MCF 10A (cell line): ENCODE measurements around the gene MYOF. TPM values are rescaled to one million over a fixed set of nuclear protein-coding genes. Genes with fewer than 3 reads are reported as not detected.

Source experiments
- BruUV-seq: library from RNA; stranded (reverse); fragments of 400-500 nt; replicated peaks from 2 replicates; lab custom pipeline; 2021; lab: Mats Ljungman, UMichigan
- CTCF ChIA-PET: fragments of 300-600 bp; sonication (Branson Sonifier 250); formaldehyde crosslinking; extraction: SDS; loops from one replicate; lab custom pipeline; 2021; ENCODE audit warnings: antibody characterized with exemption, inconsistent platforms; lab: Yijun Ruan, JAX
- POLR2A ChIA-PET: fragments of 300-600, 350-650 bp; sonication (Branson Sonifier 250); formaldehyde crosslinking; extraction: SDS; loops from one replicate; lab custom pipeline; 2020; ENCODE audit warnings: antibody characterized with exemption, inconsistent platforms; lab: Yijun Ruan, JAX
- DNase-seq: peaks from one replicate; pipeline ENCODE4 v3.0.0-alpha.2; 2018; ENCODE audit not compliant: unreplicated experiment
- H3K27ac Mint-ChIP-seq: one replicate; pipeline ENCODE4 v1.8.0; 2022; ENCODE audit warnings: mild to moderate bottlenecking, low read depth, mixed read lengths; ENCODE audit not compliant: unreplicated experiment
- H3K27me3 Mint-ChIP-seq: one replicate; pipeline ENCODE4 v1.8.0; 2022; ENCODE audit warnings: mixed read lengths; ENCODE audit not compliant: insufficient read depth, unreplicated experiment
- H3K36me3 Mint-ChIP-seq: one replicate; pipeline ENCODE4 v1.8.0; 2022; ENCODE audit warnings: mild to moderate bottlenecking, moderate library complexity, mixed read lengths; ENCODE audit not compliant: insufficient read depth, unreplicated experiment
- H3K4me1 Mint-ChIP-seq: one replicate; pipeline ENCODE4 v1.8.0; 2022; ENCODE audit warnings: mixed read lengths; ENCODE audit not compliant: insufficient read depth, unreplicated experiment
- H3K4me3 Mint-ChIP-seq: one replicate; pipeline ENCODE4 v1.8.0; 2022; ENCODE audit warnings: mild to moderate bottlenecking, moderate library complexity, mixed read lengths; ENCODE audit not compliant: unreplicated experiment
- H3K9me3 Mint-ChIP-seq: one replicate; pipeline ENCODE4 v1.8.0; 2022; ENCODE audit warnings: mixed read lengths; ENCODE audit not compliant: unreplicated experiment
- intact Hi-C: fragments of 100-400 bp; cut with micrococcal nuclease; formaldehyde crosslinking; loops from 2 replicates; pipeline ENCODE4 v1.14.1; 2022
- total RNA-seq: library from RNA; stranded (reverse); gene quantifications from 2 replicates; pipeline ENCODE4 v1.2.3, GENCODE V29; 2022
- TF ChIP-seq, protein P1 (sequence below): fragments of 200-600 bp; IDR thresholded peaks from one replicate; pipeline ENCODE4 v1.8.0; 2022; ENCODE audit warnings: antibody characterized with exemption, mild to moderate bottlenecking; ENCODE audit not compliant: unreplicated experiment

The MYOF gene
- total RNA-seq, 1 experiment from 2014 or later = 167 TPM

DNA sequence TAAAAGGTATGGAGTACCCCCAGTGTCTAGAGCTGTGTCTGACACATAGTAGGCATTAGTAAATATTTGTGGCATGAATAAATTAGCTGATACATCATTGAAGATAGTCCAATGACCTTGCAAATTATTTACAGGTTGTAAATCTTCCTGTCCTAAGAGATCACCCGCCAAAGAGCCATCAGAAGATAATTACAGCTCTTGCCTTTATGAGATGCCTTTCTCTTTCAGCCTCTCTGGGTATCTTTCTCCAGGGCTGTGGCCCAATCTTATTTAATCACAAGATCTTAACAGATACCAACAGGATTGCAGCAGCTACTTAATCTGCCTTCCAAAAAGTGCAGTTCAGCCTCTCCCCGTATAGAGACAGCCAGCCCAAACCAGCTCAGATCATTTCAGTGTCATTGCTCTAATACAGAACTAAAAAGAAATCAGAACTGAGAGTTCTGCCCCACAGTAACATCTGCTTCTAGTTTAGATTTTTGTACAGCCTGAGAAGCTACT lies 41.5 kb downstream of the MYOF start:
- ChIA-PET POLR2A (interaction anchor here (0.8 to 39.8 kb wide), 4 partner anchors 27 to 64 kb away, joined by 3 to 2342 read pairs (median 32); partner anchors contain the start of gene MYOF), CTCF (interaction anchor here (0.5 to 12.9 kb wide), 13 partner anchors 9 to 360 kb away, joined by 3 to 139 read pairs (median 4); partner anchors contain the start of gene MYOF)
- Mint-ChIP-seq H3K27ac (peak overlapping the region; percentile 1), H3K27me3 (no peaks in the 10 kb centered on the region), H3K4me1 (peaks cover 77% of the 10 kb centered on the region), H3K9me3 (no peaks in the 10 kb centered on the region), H3K4me3 (no peak overlapping the region), H3K36me3 (peaks cover 33% of the 10 kb centered on the region)
- TF ChIP-seq, protein P1, sequence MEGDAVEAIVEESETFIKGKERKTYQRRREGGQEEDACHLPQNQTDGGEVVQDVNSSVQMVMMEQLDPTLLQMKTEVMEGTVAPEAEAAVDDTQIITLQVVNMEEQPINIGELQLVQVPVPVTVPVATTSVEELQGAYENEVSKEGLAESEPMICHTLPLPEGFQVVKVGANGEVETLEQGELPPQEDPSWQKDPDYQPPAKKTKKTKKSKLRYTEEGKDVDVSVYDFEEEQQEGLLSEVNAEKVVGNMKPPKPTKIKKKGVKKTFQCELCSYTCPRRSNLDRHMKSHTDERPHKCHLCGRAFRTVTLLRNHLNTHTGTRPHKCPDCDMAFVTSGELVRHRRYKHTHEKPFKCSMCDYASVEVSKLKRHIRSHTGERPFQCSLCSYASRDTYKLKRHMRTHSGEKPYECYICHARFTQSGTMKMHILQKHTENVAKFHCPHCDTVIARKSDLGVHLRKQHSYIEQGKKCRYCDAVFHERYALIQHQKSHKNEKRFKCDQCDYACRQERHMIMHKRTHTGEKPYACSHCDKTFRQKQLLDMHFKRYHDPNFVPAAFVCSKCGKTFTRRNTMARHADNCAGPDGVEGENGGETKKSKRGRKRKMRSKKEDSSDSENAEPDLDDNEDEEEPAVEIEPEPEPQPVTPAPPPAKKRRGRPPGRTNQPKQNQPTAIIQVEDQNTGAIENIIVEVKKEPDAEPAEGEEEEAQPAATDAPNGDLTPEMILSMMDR = no peak
- no peak for DNase-seq
- intact Hi-C loops = no loop called here
- no TSS peak for BruUV-seq

DNA sequence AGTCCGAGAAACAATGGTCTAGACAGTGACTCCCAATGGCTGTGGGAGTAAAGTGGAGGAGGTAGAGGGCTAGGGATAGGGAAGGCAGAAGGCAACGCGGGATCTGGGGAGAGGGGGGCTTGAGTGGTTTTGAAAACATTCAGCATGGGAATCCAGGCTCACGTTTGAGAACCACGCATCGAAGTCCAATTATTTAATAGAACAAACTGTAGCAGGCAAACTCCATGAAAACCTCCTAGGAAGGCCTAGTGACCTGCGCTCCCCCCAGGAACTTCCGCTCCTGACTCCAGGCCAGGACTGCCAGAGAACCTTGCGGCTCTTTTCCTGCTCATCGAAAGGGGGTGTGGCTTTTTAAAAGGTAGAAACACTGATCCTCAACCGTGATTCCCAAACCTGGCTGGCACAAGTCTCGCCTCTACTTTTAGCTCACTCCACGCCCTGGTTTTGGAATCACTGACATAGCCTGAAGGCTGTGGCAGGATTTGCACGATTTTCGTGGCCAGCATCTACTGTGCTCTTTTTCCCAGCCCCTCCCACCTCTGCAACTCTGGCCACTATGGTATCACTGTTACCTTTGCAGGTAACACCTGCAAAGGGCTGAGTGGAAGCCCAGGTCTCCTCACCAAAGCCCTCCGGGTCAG lies 43.4 kb downstream of the MYOF start:
- peak; percentile 95 for DNase-seq
- TF ChIP-seq, protein P1 = no peak
- no TSS peak for BruUV-seq
- ChIA-PET CTCF (interaction anchor here (1.0 to 12.9 kb wide), 4 partner anchors 21 to 62 kb away, joined by 3 to 139 read pairs (median 53); partner anchors contain the start of gene MYOF), POLR2A (interaction anchor here (0.6 to 39.8 kb wide), 12 partner anchors 8 to 62 kb away, joined by 3 to 2342 read pairs (median 16); partner anchors contain the start of gene MYOF)
- H3K27me3 Mint-ChIP-seq = no peaks in the 10 kb centered on the region
- H3K27ac Mint-ChIP-seq = peak overlapping the region; percentile 98
- peaks cover 37% of the 10 kb centered on the region for H3K36me3 Mint-ChIP-seq
- intact Hi-C loops = loop anchor here (1.0 kb wide), 1 partner anchor 28 kb away; no protein-coding TSS in a partner anchor
- peak overlapping the region; percentile 70 for H3K4me3 Mint-ChIP-seq
- H3K4me1 Mint-ChIP-seq = peaks cover 76% of the 10 kb centered on the region
- no peaks in the 10 kb centered on the region for H3K9me3 Mint-ChIP-seq

DNA sequence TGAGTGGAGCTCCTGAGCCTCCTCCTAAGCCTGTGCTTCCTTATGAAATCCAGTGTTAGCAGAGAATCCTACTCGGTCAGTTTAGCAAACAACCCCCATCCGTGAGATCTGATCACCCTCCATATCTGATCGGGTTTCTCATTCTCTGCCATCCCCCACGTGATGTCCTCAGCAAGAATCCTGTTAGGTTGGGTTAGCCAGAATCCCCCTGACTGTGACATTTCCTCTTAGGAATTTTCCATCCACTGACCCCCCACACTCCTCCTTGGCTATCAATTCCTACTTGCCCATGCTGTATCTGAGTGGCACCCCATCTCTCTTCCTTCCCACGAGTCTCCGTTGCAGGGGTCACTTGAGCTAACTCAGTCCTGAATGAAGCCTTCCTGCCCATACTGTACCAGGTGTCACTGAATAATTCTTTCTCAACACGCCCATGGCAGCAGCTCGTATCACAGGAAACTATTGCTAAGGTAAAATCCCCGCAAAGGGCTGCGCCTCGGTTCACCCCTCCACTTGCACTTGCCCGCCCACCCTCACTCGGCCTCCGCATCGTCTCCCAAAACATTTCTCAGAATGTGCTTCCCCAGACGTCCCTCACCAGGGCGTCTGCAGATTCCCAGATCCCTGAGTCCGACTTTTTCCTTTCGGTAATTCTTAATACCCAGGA lies 44.1 kb downstream of the MYOF start:
- peak overlapping the region; percentile 98 for H3K27ac Mint-ChIP-seq
- ChIA-PET POLR2A (interaction anchor here (0.5 to 39.8 kb wide), 12 partner anchors 9 to 959 kb away, joined by 3 to 2342 read pairs (median 6); partner anchors contain the start of genes CEP55, FRA10AC1 and MYOF), CTCF (interaction anchor here (0.9 to 12.9 kb wide), 11 partner anchors 16 to 62 kb away, joined by 3 to 139 read pairs (median 6); partner anchors contain the start of gene MYOF)
- H3K4me1 Mint-ChIP-seq = peaks cover 70% of the 10 kb centered on the region
- peak overlapping the region; percentile 70 for H3K4me3 Mint-ChIP-seq
- no peaks in the 10 kb centered on the region for H3K9me3 Mint-ChIP-seq
- TF ChIP-seq, protein P1 = no peak
- intact Hi-C loops = loop anchor here (1.0 to 2.0 kb wide), 4 partner anchors 28 to 62 kb away; partner anchors contain the start of gene MYOF
- H3K27me3 Mint-ChIP-seq = no peaks in the 10 kb centered on the region
- peaks cover 37% of the 10 kb centered on the region for H3K36me3 Mint-ChIP-seq
- no TSS peak for BruUV-seq
- no peak for DNase-seq
